ENCODE data around the gene TLR9.
"Not testable (repeated sequence)": the region's sequence is repeated elsewhere in the genome, so short reads cannot be mapped to it uniquely, and the experiment has no call there.

TLR9 gene

GRCh38 chr3:52182691-52183090, 42.8 kb downstream of the TLR9 start:
- no peak for TF ChIP-seq CTCF (IDR thresholded peaks at IDR 0.05; ENCODE audit: insufficient read depth, low read length, missing control alignments)
- ChIA-PET CTCF (interaction anchor here (1.5 kb wide), 1 partner anchor 15 kb away, joined by 4 read pairs; no protein-coding TSS in a partner anchor), POLR2A (no interaction called here)
- no peak overlapping the region for H3K4me3 ChIP-seq (ENCODE audit: low read depth, low read length)
- no peak for DNase-seq (ENCODE audit: low read depth, low spot score)

- POLR2A ChIA-PET, result interaction anchor here (1.3 kb wide), 1 partner anchor 28 kb away, joined by 5 read pairs; the partner anchor contains the start of gene POC1A
- H3K4me3 ChIP-seq (ENCODE audit: low read depth, low read length), result no peak overlapping the region
- TF ChIP-seq CTCF (IDR thresholded peaks at IDR 0.05; ENCODE audit: insufficient read depth, low read length, missing control alignments), result no peak
- CTCF ChIA-PET, result interaction anchor here (1.0 kb wide), 1 partner anchor 9 kb away, joined by 4 read pairs; no protein-coding TSS in a partner anchor
- no peak for DNase-seq (ENCODE audit: low read depth, low spot score)
Observed at GRCh38 chr3:52182196-52182595, 43.2 kb downstream of the TLR9 start.

- DNase-seq (ENCODE audit: low read depth, low spot score), result no peak
- ChIA-PET POLR2A (interaction anchor here (1.3 kb wide), 1 partner anchor 27 kb away, joined by 5 read pairs; the partner anchor contains the start of gene POC1A), CTCF (interaction anchor here (0.9 to 2.2 kb wide), 4 partner anchors 10 to 186 kb away, joined by 3 to 5 read pairs (median 4); partner anchors contain the start of gene RPL29)
- TF ChIP-seq CTCF (IDR thresholded peaks at IDR 0.05; ENCODE audit: insufficient read depth, low read length, missing control alignments), result no peak
- no peak overlapping the region for H3K4me3 ChIP-seq (ENCODE audit: low read depth, low read length)
Observed at GRCh38 chr3:52181543-52181942, 43.9 kb downstream of the TLR9 start.

GRCh38 chr3:52178537-52178936, 46.9 kb downstream of the TLR9 start:
- ChIA-PET CTCF (interaction anchor here (1.2 kb wide), 1 partner anchor 42 kb away, joined by 4 read pairs; no protein-coding TSS in a partner anchor), POLR2A (no interaction called here)
- TF ChIP-seq CTCF (IDR thresholded peaks at IDR 0.05; ENCODE audit: insufficient read depth, low read length, missing control alignments), result no peak
- no peak overlapping the region for H3K4me3 ChIP-seq (ENCODE audit: low read depth, low read length)
- DNase-seq (ENCODE audit: low read depth, low spot score), result no peak

- POLR2A ChIA-PET; H3K4me3 ChIP-seq (ENCODE audit: low read depth, low read length); DNase-seq (ENCODE audit: low read depth, low spot score): not testable (repeated sequence)
- CTCF ChIA-PET, result interaction anchor here (1.2 kb wide), 1 partner anchor 42 kb away, joined by 4 read pairs; no protein-coding TSS in a partner anchor
Observed at GRCh38 chr3:52178126-52178525, 47.3 kb downstream of the TLR9 start.

- no peak for DNase-seq (ENCODE audit: low read depth, low spot score)
- ChIA-PET POLR2A (no interaction called here), CTCF (no interaction called here)
- TF ChIP-seq CTCF (IDR thresholded peaks at IDR 0.05; ENCODE audit: insufficient read depth, low read length, missing control alignments), result no peak
- no peak overlapping the region for H3K4me3 ChIP-seq (ENCODE audit: low read depth, low read length)
Observed at GRCh38 chr3:52177701-52178042, 47.8 kb downstream of the TLR9 start.

All from AG04449 (cell line).